Colonic mucosa (tissue), 4 donors: ENCODE measurements around the gene ARHGAP6. TPM values are rescaled to one million over a fixed set of nuclear protein-coding genes. Genes with fewer than 3 reads are reported as not detected.

Experiments used
- DNase-seq: peaks from one replicate; pipeline ENCODE4 v3.0.0-alpha.2; 2020
- H3K27ac ChIP-seq: fragments of 200-600 bp; one replicate; pipeline ENCODE4 v1.8.0; 2021
- H3K27me3 ChIP-seq: fragments of 200-600 bp; one replicate; pipeline ENCODE4 v1.8.0; 2021
- H3K36me3 ChIP-seq: fragments of 200-600 bp; one replicate; pipeline ENCODE4 v1.8.0; 2021
- H3K4me1 ChIP-seq: fragments of 200-600 bp; one replicate; pipeline ENCODE4 v1.8.0; 2021; ENCODE audit warnings: mild to moderate bottlenecking
- H3K4me3 ChIP-seq: fragments of 200-600 bp; one replicate; pipeline ENCODE4 v1.8.0; 2021
- H3K9ac ChIP-seq, 2 donors: one replicate each; pipeline ENCODE4 v1.7.0; 2013; ENCODE audit warnings: control low read depth in 2 of 2, low read depth in 2 of 2, low read length in 2 of 2
- H3K9me3 ChIP-seq: fragments of 200-600 bp; one replicate; pipeline ENCODE4 v1.8.0; 2021
- CTCF ChIP-seq: fragments of 200-600 bp; IDR thresholded peaks from one replicate; pipeline ENCODE4 v1.8.0; 2022; ENCODE audit warnings: antibody characterized with exemption, mild to moderate bottlenecking
- intact Hi-C: fragments of 100-400 bp; cut with DNase I; formaldehyde crosslinking; loops from one replicate; pipeline ENCODE4 v1.14.1; 2022
- total RNA-seq, 2 donors: library from RNA; stranded (reverse); fragmentation: NEBNext Ultra II Directional in 1 of 2; extraction: Animal tissue kit (Norgen Biotek cat#: 25700) in 1 of 2; gene quantifications; one replicate each; pipeline ENCODE4 v1.2.1, GENCODE V29; 2021
- donor health status: healthy.
- donor health status: DM: no; HTN: no; CAD: no.
- donor health status: DM: no; HTN: no; CAD: no.

Gene ARHGAP6
- total RNA-seq, 2 donors from 2014 or later, result 1.1 to 5.0 TPM

- H3K27ac ChIP-seq, result no peak overlapping the region
- H3K9me3 ChIP-seq, result no peaks in the 10 kb centered on the region
- DNase-seq, result no peak
- no peaks in the 10 kb centered on the region for H3K4me1 ChIP-seq
- no peaks in the 10 kb centered on the region for H3K36me3 ChIP-seq
- H3K27me3 ChIP-seq, result no peaks in the 10 kb centered on the region
- intact Hi-C loops, result no loop called here
- H3K9ac ChIP-seq, result no peak overlapping the region
- no peak for TF ChIP-seq CTCF
- H3K4me3 ChIP-seq, result no peak overlapping the region
These were observed 53.8 kb downstream of the ARHGAP6 start for GRCh38 chrX:11611965-11612364.

- Histone ChIP-seq H3K36me3 (no peaks in the 10 kb centered on the region), H3K9ac (no peak overlapping the region), H3K4me3 (no peak overlapping the region), H3K27me3 (no peaks in the 10 kb centered on the region), H3K27ac (no peak overlapping the region), H3K4me1 (no peaks in the 10 kb centered on the region), H3K9me3 (no peaks in the 10 kb centered on the region)
- intact Hi-C loops, result no loop called here
- TF ChIP-seq CTCF, result no peak
- DNase-seq, result no peak
These were observed 54.6 kb downstream of the ARHGAP6 start for GRCh38 chrX:11611161-11611560.

- TF ChIP-seq CTCF, result no peak
- H3K4me3 ChIP-seq, result no peak overlapping the region
- intact Hi-C loops, result no loop called here
- H3K27ac ChIP-seq, result no peak overlapping the region
- H3K9ac ChIP-seq, result no peak overlapping the region
- H3K9me3 ChIP-seq, result no peaks in the 10 kb centered on the region
- no peaks in the 10 kb centered on the region for H3K4me1 ChIP-seq
- no peaks in the 10 kb centered on the region for H3K27me3 ChIP-seq
- H3K36me3 ChIP-seq, result no peaks in the 10 kb centered on the region
- no peak for DNase-seq
These were observed 56.6 kb downstream of the ARHGAP6 start for GRCh38 chrX:11609109-11609508.

- Histone ChIP-seq H3K9me3 (no peaks in the 10 kb centered on the region), H3K27me3 (no peaks in the 10 kb centered on the region), H3K9ac (no peak overlapping the region), H3K36me3 (no peaks in the 10 kb centered on the region), H3K4me3 (no peak overlapping the region), H3K27ac (no peak overlapping the region), H3K4me1 (no peaks in the 10 kb centered on the region)
- intact Hi-C loops, result no loop called here
- DNase-seq, result no peak
- TF ChIP-seq CTCF, result no peak
These were observed 59.3 kb downstream of the ARHGAP6 start for GRCh38 chrX:11606408-11606807.

- TF ChIP-seq CTCF, result no peak
- intact Hi-C loops, result no loop called here
- H3K4me3 ChIP-seq, result no peak overlapping the region
These were observed 65.1 kb downstream of the ARHGAP6 start for GRCh38 chrX:11600578-11600977.

GRCh38 chrX:11597479-11597878 is 68.2 kb downstream of the ARHGAP6 start:
- no peaks in the 10 kb centered on the region for H3K4me1 ChIP-seq
- H3K4me3 ChIP-seq, result no peak overlapping the region
- intact Hi-C loops, result no loop called here
- H3K36me3 ChIP-seq, result no peaks in the 10 kb centered on the region
- no peak overlapping the region for H3K27ac ChIP-seq
- H3K27me3 ChIP-seq, result no peaks in the 10 kb centered on the region
- no peak for TF ChIP-seq CTCF
- H3K9me3 ChIP-seq, result no peaks in the 10 kb centered on the region
- H3K9ac ChIP-seq, result no peak overlapping the region
- DNase-seq, result no peak

More at GRCh38 chrX:11600578-11600977, 65.1 kb downstream of the ARHGAP6 start:
- Histone ChIP-seq H3K27me3 (no peaks in the 10 kb centered on the region), H3K9ac (no peak overlapping the region), H3K27ac (no peak overlapping the region), H3K9me3 (no peaks in the 10 kb centered on the region), H3K36me3 (no peaks in the 10 kb centered on the region), H3K4me1 (no peaks in the 10 kb centered on the region)
- no peak for DNase-seq
